D721Med (cell line): Measurements from ENCODE around the gene TAB3.

ENCODE experiments used
- DNase-seq: peaks from one replicate; pipeline ENCODE4 v3.0.0; 2011; ENCODE audit warnings: low spot score; ENCODE audit not compliant: insufficient read length
- FAIRE-seq: peaks from 2 replicates; lab custom pipeline; 2011; peaks lifted over from hg19 to GRCh38; lab: Jason Lieb, UNC
- CTCF ChIP-seq: IDR thresholded peaks from 2 replicates; pipeline ENCODE4 v1.5.1; 2012; ENCODE audit warnings: mild to moderate bottlenecking, control low read depth; ENCODE audit not compliant: insufficient read depth; ENCODE audit errors: missing control alignments

TAB3 gene

DNA sequence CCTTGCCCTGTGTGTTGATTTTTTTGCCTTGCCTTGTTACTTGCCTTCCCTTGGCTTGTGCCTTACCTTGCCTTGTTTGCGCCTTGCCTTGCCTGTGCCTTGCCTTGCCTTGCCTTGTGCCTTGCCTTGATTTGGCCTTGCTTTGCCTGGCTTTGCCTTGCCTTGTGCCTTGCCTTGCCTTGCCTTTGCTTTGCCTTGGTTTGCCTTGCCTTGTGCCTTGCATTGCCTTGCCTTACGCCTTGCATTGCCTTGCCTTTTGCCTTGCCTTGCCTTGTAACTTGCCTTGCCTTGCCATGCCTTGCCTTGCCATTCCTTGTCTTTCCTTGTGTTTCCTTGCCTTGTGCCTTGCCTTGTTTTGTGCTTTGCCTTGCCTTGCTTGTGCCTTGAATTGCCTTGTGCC is 94.6 kb downstream of the TAB3 start:
- no peak for TF ChIP-seq CTCF
- FAIRE-seq (no peak), DNase-seq (no peak)

- TF ChIP-seq CTCF = no peak
- FAIRE-seq (no peak), DNase-seq (no peak)
Measured at GRCh38 chrX:30793767-30794103, 95.3 kb downstream of the TAB3 start.

DNA sequence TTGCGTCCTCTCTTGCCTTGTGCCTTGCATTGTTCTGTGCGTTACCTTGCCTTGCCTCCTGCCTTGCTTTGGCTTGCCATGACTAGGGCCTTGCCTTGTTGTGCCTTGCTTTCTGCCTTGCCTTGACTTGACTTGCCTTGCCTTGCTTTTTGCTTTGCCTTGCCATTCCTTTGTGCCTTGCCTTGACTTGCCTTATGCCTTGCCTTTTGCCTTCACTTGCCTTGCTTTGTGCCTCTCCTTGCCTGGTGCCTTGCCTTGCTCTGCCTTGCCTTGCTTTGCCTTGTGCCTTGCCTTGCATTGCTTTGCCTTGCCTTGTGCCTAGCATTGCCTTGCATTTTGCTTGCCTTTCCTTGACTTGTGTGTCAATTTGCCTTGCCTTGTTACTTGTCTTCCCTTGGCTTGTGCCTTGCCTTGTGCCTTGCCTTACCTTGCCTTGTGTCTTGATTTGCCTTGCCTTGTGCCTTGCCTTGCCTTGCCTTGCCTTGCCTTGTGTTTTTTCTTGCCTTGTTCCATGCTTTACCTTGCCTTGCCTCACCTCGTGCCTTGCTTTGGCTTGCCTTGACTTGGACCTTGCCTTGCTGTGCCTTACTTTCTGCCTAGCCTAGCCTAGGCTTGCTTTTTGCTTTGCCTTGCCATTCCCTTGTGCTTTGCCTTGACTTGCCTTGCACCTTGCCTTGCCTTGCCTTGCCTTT is 95.8 kb downstream of the TAB3 start:
- DNase-seq (no peak), FAIRE-seq (no peak)
- no peak for TF ChIP-seq CTCF

GRCh38 chrX:30791296-30792278 is 97.5 kb downstream of the TAB3 start:
- no peak for TF ChIP-seq CTCF
- DNase-seq (no peak), FAIRE-seq (no peak)

DNA sequence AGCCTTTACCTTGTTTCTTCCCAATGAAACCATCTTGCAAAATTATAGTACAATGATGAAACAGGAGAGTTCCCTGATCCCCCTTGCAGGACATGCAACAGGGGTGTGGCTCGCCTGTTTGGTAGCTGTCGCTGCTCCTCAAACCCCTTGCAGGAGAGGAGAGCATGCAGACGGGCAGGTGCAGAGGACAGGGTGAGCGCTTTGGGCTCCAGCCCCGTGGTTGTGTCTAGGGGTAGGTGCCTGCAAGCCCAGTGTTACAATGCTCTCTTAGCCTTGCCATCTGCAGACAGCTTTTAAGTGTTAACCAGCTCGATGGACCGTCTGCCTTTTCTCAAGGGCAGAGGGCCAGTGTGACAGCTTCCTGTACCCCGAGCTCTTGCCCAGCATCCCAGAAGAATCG is 102.0 kb downstream of the TAB3 start:
- no peak for DNase-seq
- no peak for FAIRE-seq
- no peak for TF ChIP-seq CTCF

DNA sequence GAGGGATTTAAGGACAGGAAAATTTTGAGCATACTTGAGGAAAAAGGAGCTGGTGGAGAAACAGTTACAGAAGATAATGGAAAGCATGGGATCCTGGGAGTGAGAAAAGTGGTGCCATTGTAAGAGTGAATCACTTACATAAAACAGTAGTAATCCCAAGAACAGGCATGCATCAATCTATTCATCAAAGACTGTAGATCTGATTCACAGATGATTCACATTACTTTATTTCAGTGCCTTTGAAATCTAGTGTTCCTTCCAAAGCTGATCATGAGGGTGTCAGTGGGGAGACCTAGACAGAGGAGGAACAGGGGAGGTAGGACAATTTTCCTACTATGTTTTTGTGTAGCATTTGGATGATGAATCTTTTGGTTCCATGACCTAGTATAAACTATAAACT is 102.7 kb downstream of the TAB3 start:
- FAIRE-seq (no peak), DNase-seq (no peak)
- no peak for TF ChIP-seq CTCF
